Thyroid gland (tissue), 4 donors: ENCODE results near the gene TNNT2.

ENCODE experiments used
- POLR2A ChIP-seq, 2 donors: fragments of 450-650 bp; IDR thresholded peaks; one replicate each; pipeline ENCODE4 v1.6.1; 2017; ENCODE audit warnings: antibody characterized with exemption in 2 of 2, mild to moderate bottlenecking in 2 of 2, moderate library complexity in 1 of 2
- TF ChIP-seq, protein P1 (sequence below), 6 experiments: fragments of 200-600 bp in 3 of 6; fragments of 450-650 bp in 3 of 6; sonication (generic) in 3 of 6; IDR thresholded peaks; one replicate each; pipeline ENCODE4 v1.5.1; 2016 to 2019; ENCODE audit warnings: antibody characterized with exemption in 6 of 6, mild to moderate bottlenecking in 2 of 6, inconsistent platforms in 1 of 6, moderate library complexity in 1 of 6

GRCh38 chr1:201389051-201389450 is 11.6 kb upstream of the TNNT2 start:
- TF ChIP-seq, protein P1, sequence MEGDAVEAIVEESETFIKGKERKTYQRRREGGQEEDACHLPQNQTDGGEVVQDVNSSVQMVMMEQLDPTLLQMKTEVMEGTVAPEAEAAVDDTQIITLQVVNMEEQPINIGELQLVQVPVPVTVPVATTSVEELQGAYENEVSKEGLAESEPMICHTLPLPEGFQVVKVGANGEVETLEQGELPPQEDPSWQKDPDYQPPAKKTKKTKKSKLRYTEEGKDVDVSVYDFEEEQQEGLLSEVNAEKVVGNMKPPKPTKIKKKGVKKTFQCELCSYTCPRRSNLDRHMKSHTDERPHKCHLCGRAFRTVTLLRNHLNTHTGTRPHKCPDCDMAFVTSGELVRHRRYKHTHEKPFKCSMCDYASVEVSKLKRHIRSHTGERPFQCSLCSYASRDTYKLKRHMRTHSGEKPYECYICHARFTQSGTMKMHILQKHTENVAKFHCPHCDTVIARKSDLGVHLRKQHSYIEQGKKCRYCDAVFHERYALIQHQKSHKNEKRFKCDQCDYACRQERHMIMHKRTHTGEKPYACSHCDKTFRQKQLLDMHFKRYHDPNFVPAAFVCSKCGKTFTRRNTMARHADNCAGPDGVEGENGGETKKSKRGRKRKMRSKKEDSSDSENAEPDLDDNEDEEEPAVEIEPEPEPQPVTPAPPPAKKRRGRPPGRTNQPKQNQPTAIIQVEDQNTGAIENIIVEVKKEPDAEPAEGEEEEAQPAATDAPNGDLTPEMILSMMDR (IDR thresholded peaks at IDR 0.05), result no peak
- no peak for TF ChIP-seq POLR2A (IDR thresholded peaks at IDR 0.05)
